SKM-1 (cell line): ENCODE results near the gene EMILIN2.

ENCODE experiments used
- DNase-seq: peaks from one replicate; lab custom pipeline; 2025; ENCODE audit not compliant: unreplicated experiment; lab: John Stamatoyannopoulos, UW

Gene EMILIN2

DNA sequence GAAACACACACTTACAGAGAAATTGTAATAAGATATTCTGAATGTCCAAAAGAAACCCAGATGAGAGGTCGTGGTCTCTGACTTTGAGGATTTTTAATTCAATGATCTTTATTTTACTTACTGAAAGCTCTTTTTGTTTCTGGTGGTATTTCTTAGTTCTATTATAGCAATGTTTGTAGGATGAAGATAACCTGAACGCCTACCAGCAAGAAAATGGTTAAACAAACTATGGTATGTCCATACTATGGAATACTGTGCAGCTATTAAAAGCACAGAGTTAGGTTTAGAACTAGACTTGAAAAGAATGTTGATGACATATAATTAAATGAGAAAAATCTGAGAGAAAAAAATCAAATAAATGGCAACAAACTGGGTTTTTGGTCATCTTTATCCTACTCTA, 105.8 kb downstream of the EMILIN2 start:
- no peak for DNase-seq

DNA sequence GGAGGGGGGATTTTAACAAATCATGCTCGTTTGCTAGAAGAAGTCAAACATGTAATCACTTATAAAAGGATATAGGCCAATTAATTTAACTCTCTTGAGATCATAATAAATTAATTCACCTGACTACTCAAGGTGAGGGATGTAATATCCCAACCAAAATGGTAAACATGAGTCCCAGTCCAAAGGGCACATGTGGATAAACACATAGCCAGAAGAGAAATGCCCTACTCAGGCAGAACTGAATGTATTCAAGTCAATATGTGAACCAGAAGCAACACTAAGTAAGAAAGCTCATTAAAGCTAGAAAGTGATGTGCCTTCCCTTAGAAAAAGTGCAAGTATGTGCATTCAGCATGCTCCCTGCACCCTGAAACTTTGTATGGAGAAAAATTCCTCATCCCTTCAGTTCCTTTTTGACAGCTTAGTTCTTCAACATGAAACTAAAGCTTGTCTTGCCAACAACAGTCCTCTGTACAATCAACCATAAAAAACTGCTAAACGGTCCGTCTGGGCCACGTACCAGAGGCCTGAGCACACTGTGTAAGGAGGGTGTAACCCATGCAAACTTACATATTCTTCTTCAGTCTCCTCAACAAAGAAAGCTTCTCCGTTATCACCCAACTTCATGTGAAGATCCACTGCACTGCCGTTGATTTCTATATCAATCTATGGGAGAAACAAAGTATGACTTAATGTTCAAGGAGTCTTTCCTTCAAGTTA, 107.3 kb downstream of the EMILIN2 start:
- DNase-seq: no peak

DNA sequence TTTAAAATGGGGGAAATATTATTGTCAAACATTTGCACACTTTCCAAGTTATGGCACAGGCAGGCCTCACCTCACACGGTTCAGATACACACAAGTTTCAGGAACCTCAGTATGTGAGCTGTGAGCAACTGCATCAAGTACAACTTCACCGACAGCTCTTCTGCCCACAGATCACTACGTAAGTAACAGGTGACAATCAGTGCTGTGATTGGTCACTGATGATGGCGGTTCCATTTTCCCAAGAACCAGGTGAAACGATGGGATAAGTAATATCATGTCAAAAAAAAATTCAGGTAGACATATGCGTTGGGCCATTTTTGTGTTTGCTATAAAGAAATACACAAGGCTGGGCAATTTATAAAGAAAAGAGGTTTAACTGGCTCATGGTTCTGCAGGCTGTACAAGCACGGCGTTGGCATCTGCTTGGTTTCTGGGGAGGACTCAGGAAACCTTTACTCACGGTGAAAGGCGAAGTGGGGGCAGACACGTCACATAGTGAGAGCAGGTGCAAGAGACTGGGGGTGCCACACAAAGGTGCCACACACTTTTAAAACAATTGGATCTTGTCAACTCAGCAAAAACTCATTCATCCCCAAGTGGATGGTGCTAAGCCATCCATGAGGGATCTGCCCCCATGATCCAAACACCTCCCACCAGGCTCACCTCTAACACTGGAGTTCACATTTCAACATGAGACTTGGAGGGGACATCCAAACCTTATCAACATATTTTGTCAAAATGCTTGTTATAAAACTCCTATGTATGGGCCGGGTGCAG, 108.3 kb downstream of the EMILIN2 start:
- no peak for DNase-seq

DNA sequence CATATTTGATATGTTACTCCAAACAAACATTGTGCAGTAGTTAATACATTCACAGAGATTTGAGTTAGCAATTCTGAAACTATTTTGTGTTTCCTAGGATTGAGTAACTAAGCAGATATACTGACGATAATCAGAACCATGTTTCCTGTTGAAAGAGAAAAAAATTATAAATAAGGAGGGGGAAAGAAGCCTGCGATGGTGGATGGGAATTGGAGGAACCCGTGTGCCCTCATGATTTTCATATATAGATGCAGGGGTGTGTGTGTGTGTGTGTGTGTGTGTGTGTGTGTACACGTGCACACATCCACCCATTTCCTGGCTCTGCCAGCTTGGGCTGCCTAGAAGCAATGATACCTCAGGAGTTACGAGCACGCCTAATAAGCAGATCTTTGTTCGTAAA, 109.2 kb downstream of the EMILIN2 start:
- DNase-seq: no peak

DNA sequence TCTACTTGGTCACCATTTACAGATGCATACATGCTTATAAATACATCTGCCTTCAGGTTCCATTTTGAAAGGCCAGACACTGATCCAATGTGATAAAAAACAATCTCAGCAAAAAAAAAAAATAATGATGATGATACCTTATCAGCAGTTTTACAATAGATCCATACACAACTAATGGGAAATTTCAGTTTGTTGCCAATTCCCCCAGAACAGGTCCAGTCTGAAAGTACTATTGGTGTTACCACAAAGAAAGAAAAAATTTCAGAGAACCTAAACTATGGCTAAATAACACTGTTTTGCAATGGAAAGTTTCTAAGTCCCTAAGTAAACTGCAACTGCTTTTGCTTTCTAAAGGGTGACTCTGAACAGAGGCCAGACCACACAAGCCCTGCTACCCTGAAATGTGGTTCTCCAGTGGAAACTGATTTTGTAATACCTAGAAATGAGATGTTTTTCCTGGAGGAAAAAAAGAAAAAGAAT, 112.1 kb downstream of the EMILIN2 start:
- DNase-seq: no peak

DNA sequence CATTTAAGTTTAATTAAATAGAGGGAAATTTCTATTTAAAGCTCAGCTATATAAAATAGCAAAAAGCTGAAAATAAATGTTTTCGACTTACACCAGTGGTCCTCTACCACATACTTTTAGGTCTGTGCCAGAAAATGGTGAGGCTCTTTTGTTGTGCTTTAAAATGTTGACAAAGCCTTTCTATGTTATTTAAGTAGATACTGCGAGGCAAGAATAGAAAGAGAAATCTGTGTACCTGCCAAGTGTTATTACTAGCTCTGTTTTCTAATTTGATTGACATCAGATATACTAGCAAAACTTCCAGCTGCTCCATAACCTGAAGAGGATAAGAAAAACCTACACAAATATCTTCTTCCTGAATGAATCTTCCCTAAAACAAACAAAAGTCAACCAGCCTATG, 112.5 kb downstream of the EMILIN2 start:
- no peak for DNase-seq

DNA sequence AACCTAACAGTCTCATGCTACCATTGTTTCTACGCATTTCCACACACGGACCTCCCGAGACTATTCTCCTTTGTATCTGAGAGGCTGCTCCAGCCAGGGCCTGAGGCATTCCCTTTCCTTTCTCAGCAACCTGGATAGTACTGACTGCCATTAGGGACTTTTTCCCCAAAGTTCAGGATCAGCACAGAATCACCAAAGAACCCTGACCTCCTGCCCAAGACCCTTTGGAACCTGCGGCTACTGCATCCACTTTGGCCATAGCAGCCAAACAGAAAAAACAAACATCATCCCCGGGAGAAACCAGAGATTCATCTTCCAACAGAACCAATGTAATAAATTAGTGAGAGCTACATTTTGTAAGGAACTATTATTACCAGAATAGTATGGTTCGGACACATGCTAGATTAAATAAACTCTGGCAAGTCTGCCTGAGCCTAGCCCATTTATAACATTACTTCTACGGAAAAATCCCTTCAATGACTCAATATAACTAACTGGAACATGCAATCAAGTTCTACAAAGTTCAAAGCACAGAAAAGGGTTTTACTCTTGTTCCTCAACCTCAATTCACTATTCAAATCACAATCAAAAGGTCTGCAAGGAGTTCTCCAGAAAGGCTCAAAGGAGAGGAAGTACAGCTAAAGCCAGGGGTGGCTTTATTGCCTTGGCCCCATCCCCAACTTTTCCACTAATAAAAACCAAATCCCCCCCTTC, 114.3 kb downstream of the EMILIN2 start:
- no peak for DNase-seq

DNA sequence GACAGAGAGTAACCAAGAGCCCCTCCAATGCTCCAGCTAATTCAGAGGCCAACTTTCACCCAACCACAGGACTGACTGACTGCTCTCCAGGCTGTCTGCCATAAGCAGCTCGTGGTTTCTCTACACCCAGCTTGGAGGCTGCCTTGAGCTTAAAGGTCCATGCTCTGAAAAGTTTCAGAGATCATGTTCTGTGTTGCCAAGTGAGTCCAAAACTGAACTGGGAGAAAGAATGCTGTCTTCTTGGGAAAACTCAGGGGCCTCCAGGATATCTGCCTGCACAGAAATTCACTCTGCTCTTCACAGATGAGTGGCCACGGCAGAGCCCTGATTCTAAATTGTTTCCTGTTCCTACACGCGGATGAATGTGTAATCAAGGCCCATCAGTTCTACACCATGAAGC, 115.0 kb downstream of the EMILIN2 start:
- no peak for DNase-seq

DNA sequence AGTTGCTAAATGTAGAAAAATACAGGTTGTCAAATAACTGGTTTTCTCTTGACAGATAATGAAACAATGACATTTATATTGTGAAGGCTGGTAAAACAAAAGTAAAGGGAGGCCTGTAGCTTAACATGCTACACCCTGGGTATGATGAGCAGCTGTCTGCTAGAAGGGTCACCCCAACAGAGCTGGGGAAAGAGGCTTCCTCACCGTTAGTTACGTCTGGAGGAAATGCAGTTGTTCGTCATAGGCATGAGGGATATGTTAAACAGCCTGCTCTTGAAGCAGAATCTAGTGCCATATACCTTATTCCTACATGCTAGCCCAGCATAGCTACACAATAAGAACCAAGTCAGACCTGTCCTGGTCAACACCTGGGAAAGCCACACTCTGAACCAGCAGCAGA, 116.2 kb downstream of the EMILIN2 start:
- no peak for DNase-seq

DNA sequence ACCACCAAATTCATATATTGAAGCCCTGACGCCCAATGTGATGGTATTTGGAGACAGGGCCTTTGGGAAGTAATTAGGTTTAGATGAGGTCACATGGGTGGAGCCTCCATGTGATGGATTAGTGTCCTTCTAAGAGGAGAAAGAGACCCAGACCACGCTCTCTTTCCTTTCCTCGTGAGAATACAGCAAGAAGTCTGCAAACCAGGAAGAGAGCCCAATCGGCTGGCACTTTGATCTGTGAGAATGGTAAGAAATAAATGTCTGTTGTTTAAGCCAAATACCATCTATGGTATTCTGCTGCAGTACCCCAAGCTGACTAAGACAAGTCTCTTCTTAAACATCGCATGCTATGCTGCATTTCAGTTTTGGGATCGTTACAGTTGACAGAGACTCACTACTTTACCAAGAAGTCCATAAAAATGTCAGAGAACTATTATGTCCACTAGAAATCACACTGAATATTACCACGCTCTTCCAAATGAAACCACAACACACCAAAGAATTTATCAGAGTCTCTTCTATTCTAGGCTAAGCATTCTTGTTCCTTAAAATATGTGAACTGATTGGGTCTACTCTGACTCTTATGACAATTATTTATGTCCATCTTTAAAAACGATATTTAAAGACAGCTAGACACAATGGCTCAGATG, 117.7 kb downstream of the EMILIN2 start:
- DNase-seq: no peak
